ENCODE results near the gene NOD1. TPM values are rescaled to one million over a fixed set of nuclear protein-coding genes. Genes with fewer than 3 reads are reported as not detected.

NOD1 gene
- total and polyA plus RNA-seq, 2 of the 13 experiments (the other 11 are each of a cell fraction or from before 2014, with no cell fraction given) = 1.7 to 2.9 TPM

- no peak for FAIRE-seq
- Histone ChIP-seq H3K27ac (ENCODE audit: extremely low read length, insufficient read depth, low read length) (no peak overlapping the region), H3K27me3 (ENCODE audit: control insufficient read depth in 1 of 2, insufficient read depth in 2 of 2, low read length in 2 of 2) (no peaks in the 10 kb centered on the region), H3K4me1 (ENCODE audit: insufficient read depth, low read length) (peaks cover 16% of the 10 kb centered on the region), H3K9me3 (ENCODE audit: low read length) (no peaks in the 10 kb centered on the region; the same call in 1 of the 2 replicates), H3K79me2 (ENCODE audit: insufficient read depth, low read length) (no peaks in the 10 kb centered on the region), H3K9ac (ENCODE audit: insufficient read depth, low read depth, low read length) (no peak overlapping the region), H3K36me3 (replicated peaks in 1 of 2; ENCODE audit: control insufficient read depth in 1 of 2, insufficient read depth in 2 of 2, low read length in 2 of 2) (no peaks in the 10 kb centered on the region), H3K4me2 (ENCODE audit: low read depth, low read length) (no peak overlapping the region), H3K4me3 (replicated peaks in 1 of 3; ENCODE audit: insufficient read depth in 1 of 3, low read depth in 2 of 3, low read length in 3 of 3) (no peak overlapping the region), H4K20me1 (ENCODE audit: insufficient read depth, low read length) (no peaks in the 10 kb centered on the region), H2AFZ (ENCODE audit: low read length) (no peak overlapping the region)
- in situ Hi-C loops (cut with HindIII; ENCODE audit: extremely low pct_ligation_motif_present, low pct_unique_long_range_greater_than_20kb) (no loop called here), intact Hi-C loops (cut with micrococcal nuclease; ENCODE audit: unreplicated experiment) (no loop called here)
- no peak for DNase-seq (ENCODE audit: low spot score)
- ATAC-seq = no peak
- TF ChIP-seq CEBPB (IDR thresholded peaks at IDR 0.05; ENCODE audit: borderline replicate concordance, low read depth, low read length) (no peak), ZNF7 (CRISPR knock-in tag; IDR thresholded peaks at IDR 0.05) (no peak), MAFK (conservative IDR thresholded peaks at IDR 0.05 in 1 of 2, IDR thresholded peaks at IDR 0.05 in 1 of 2; ENCODE audit: low read length in 2 of 2) (peak; percentile 15 to 50; a peak in 2 of 4 replicates), NFATC3 (CRISPR knock-in tag; IDR thresholded peaks at IDR 0.05) (no peak), NCOR1 (IDR thresholded peaks at IDR 0.05; ENCODE audit: borderline replicate concordance, low read length) (no peak), MAFF (IDR thresholded peaks at IDR 0.05; ENCODE audit: low read depth, low read length) (peak; percentile 15; the same call in 1 of the 2 replicates), TCF7 (IDR thresholded peaks at IDR 0.05; ENCODE audit: low read depth) (no peak)
- no TSS peak for BruUV-seq (replicated peaks)
- ChIA-PET CTCF (ENCODE audit: low intra/inter-chr PET ratio, low total read pairs) (no interaction called here), POLR2A (no interaction called here)
- WGBS (ENCODE audit: low lambda C conversion rate) = 77% methylated on average over 4 of the region's 4 CpGs
These were observed 98.8 kb downstream of the NOD1 start for GRCh38 chr7:30379741-30380140.

- in situ Hi-C loops (cut with HindIII; ENCODE audit: extremely low pct_ligation_motif_present, low pct_unique_long_range_greater_than_20kb) (no loop called here), intact Hi-C loops (cut with micrococcal nuclease; ENCODE audit: unreplicated experiment) (no loop called here)
- Histone ChIP-seq H2AFZ (ENCODE audit: low read length) (no peak overlapping the region), H3K36me3 (replicated peaks in 1 of 2; ENCODE audit: control insufficient read depth in 1 of 2, insufficient read depth in 2 of 2, low read length in 2 of 2) (no peaks in the 10 kb centered on the region), H3K79me2 (ENCODE audit: insufficient read depth, low read length) (no peaks in the 10 kb centered on the region), H3K4me3 (replicated peaks in 1 of 3; ENCODE audit: insufficient read depth in 1 of 3, low read depth in 2 of 3, low read length in 3 of 3) (no peak overlapping the region), H3K4me1 (ENCODE audit: insufficient read depth, low read length) (peaks cover 16% of the 10 kb centered on the region), H3K4me2 (ENCODE audit: low read depth, low read length) (no peak overlapping the region), H4K20me1 (ENCODE audit: insufficient read depth, low read length) (no peaks in the 10 kb centered on the region), H3K9ac (ENCODE audit: insufficient read depth, low read depth, low read length) (no peak overlapping the region), H3K9me3 (ENCODE audit: low read length) (no peaks in the 10 kb centered on the region; the same call in 1 of the 2 replicates), H3K27ac (ENCODE audit: extremely low read length, insufficient read depth, low read length) (no peak overlapping the region), H3K27me3 (ENCODE audit: control insufficient read depth in 1 of 2, insufficient read depth in 2 of 2, low read length in 2 of 2) (no peaks in the 10 kb centered on the region)
- POLR2A ChIA-PET = no interaction called here
- CTCF ChIA-PET (ENCODE audit: low intra/inter-chr PET ratio, low total read pairs) = no interaction called here
- BruUV-seq (replicated peaks) = no TSS peak
- WGBS (ENCODE audit: low lambda C conversion rate) = 84% methylated on average over 4 of the region's 4 CpGs
- DNase-seq (ENCODE audit: low spot score) (no peak), ATAC-seq (no peak), FAIRE-seq (no peak)
- TF ChIP-seq NCOR1 (IDR thresholded peaks at IDR 0.05; ENCODE audit: borderline replicate concordance, low read length) = no peak
- no peak for TF ChIP-seq CEBPZ (IDR thresholded peaks at IDR 0.05; ENCODE audit: low read length)
- no peak for TF ChIP-seq MNT (IDR thresholded peaks at IDR 0.05)
- no peak for TF ChIP-seq GPBP1L1 (CRISPR knock-in tag; IDR thresholded peaks at IDR 0.05)
- no peak for TF ChIP-seq RORA (CRISPR knock-in tag; IDR thresholded peaks at IDR 0.05)
- no peak for TF ChIP-seq TERF1 (CRISPR knock-in tag; IDR thresholded peaks at IDR 0.05)
These were observed 99.5 kb downstream of the NOD1 start for GRCh38 chr7:30379131-30379530.

All from HepG2 (cell line).